ENCODE data around the gene SASH1. TPM values are rescaled to one million over a fixed set of nuclear protein-coding genes. Genes with fewer than 3 reads are reported as not detected.
"Not testable (repeated sequence)": the region's sequence is repeated elsewhere in the genome, so short reads cannot be mapped to it uniquely, and the experiment has no call there.

The SASH1 gene
- total RNA-seq, 1 experiment from 2014 or later: 8.9 TPM

DNA sequence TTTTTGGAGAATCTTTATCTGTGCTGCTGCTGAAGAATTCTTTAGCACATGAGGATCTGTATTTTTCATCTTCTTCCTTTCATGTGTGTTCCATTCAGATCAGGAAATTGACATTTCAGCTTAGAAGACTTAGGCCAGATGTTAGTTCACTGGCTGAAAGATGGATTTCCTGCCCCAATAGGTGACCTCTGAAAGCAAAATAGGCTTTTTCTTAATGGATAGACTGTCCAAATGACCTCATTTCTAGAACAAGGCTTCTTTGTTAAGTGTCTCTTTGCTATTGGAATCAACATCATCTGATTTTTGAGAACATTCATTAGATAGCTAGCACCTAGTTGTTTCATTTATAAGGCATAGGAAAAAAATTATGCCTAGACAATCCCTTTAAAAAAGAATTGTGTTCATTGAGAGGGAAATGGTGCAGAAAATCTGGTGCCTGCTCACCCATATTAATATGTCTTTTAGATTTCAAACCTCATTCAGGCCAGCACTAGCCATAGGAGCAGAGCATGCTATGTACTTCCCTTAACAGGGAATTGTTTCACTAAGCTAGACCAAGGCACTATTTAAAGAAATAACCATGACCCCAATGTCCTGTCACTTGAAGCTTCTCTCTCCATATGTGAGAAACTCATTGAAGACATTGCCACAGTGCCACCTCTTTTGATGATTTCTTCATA, 13.6 kb upstream of the SASH1 start:
- no peak for DNase-seq (ENCODE audit: low spot score)

DNA sequence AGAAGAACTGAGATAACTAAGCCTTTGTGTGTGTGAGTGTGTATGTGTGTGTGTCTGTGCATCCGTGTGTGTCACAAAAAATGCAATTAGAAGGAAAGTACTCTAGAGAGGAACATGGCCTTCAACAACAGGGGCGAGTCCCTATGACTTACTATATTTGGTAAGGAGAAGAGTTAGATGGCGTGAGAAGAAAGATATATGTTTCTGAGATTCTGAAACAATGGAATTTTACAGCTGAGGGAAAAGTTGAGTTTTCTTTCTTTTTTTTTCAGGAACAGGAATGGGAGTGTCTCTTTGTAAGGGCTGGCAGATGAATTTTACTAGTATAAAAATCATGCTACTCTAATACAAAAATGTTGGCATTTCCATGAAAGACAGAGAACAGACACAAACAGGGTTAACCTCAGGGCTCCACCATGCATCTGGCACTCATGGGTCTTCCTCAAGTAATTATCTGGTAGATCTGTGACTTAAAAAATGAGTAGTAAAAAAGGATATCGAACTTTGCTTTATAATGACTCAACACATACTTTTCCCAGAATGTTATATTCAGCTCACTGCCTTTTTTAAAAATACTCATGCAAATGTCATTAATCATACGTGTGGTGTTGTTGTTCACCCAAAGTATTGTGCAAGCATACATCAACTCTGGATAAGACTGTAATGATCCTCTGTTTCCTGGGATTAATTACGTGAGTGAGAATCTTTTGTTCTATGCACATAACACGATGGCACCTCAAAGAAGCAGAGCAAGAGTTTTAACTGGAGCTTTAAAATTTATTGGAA, 12.8 kb upstream of the SASH1 start:
- no peak for DNase-seq (ENCODE audit: low spot score)

DNA sequence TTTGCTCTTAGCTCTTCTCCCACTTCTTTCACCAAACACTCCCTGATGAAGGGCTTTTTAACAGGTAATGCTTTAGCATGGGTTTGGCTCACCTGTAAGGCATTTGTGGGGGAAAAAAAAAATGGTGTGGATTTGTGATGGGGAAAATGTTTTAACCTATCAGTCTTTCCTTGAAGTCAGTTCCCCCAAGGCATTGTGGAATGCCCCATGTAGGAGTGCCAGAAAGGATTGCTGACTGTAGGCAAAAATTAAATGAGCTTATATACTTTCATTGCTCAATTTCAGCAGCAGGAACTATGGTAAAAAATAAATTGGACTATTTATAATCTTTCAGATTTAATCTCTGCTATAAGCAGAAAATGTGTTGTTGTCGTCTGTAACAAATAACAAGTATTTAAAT, 10.6 kb upstream of the SASH1 start:
- DNase-seq (ENCODE audit: low spot score): no peak

DNA sequence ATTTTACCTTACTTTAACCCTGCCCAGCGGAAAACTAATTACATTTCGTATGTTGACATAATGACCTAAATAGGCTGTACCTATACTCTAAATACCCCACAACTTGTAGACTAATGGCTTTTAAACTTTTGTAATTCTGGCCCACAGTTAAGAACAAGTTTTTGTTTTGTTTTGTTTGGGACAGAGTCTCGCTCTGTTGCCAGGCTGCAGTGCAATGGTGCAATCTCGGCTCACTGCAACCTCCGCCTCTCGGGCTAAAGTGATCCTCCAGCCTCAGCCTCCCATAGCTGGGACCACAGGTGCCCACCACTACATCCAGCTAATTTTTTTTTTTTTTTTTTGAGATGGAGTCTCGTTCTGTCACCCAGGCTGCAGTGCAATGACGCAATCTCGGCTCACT, 5.7 kb upstream of the SASH1 start:
- no peak for DNase-seq (ENCODE audit: low spot score)

DNA sequence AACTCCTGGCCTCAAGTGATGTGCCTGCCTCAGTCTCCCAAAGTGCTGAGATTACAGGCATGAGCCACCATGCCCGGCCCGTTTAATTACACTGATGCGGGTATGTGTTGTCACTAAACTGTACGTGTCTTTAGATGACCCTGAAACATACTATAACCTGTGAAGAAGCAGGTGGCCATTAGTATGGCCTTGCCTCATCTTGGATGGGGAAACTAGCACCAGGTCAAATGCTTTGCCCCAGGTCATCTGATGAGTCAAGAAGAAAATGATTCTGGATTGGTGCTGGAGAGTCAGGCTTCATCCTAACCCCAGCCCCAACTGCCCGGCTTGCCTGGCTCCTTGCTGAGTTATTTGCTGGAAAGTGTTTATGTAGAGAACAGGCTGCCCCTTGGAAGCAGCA, 2.9 kb upstream of the SASH1 start:
- no peak for DNase-seq (ENCODE audit: low spot score)

DNA sequence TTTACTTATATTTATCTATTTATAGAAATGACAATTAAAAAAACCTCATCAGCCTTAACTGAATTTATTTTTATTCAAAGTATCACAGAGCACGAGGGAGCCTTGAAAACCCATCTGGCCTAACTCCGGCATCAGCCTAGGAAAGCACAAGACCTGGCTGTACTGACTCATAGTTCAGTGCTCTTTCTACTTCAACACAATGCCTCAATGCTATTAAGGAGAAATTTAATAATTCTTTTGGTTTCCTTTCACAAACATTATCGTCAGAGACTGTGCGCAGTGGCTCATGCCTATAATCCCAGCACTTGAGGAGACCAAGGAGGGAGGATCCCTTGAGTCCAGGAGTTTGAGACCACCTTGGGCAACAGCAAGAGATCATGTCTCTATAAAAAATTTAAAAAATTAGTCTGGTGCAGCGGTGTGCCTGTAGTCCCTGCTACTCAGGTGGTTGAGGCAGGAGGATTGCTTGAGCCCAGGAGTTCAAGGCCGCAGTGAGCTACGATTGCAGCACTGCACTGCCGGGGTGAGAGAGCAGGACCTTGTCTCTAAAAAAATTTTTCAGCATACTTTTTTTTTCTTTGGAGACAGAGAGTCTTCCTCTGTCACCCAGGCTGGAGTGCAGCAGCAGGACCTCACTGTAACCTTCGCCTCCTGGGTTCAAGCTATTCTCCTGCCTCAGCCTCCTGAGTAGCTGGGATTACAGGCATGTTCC, 1.9 kb upstream of the SASH1 start:
- DNase-seq (ENCODE audit: low spot score): no peak

DNA sequence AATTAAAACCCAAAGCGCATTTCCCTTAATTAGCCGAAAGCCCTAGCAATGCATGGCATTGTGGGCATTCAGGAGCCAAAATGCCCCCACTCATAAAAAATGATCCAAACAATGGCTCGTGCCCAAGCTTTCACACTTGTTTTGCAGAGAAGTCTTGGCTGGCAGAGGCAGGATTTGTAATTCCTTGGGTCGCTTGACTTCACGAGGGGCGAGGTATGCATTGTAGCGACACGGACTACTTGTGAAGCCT, 613 bp upstream of the SASH1 start:
- no peak for DNase-seq (ENCODE audit: low spot score)

DNA sequence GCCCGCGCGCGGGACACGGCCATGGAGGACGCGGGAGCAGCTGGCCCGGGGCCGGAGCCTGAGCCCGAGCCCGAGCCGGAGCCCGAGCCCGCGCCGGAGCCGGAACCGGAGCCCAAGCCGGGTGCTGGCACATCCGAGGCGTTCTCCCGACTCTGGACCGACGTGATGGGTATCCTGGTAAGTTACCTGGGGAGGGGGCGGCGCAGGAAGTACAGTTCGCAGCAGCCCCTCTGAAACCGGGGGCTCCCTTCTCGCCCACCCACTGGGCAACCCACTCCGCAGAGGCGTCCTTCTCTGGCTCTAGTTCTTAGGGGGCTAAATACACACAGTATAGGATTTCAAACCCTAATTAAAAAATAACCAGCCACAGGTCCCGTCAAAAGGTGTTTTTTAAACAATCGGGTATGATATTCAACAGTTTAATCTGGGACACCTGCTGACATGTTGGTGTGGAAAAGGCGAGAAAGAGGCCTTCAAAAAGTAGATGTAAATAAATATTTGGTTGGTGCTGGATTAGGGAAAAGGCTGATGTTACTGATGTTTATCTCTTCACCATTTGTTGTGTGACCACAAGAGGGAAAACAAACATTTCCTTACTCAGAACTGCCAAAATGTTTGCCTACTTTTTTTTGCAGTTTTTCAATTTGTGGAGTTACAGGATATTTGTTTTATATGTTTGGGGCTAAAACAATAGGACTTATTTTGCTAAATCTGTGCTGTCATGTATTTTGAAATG, 577 bp downstream of the SASH1 start:
- peak; percentile 55 for DNase-seq (ENCODE audit: low spot score)

DNA sequence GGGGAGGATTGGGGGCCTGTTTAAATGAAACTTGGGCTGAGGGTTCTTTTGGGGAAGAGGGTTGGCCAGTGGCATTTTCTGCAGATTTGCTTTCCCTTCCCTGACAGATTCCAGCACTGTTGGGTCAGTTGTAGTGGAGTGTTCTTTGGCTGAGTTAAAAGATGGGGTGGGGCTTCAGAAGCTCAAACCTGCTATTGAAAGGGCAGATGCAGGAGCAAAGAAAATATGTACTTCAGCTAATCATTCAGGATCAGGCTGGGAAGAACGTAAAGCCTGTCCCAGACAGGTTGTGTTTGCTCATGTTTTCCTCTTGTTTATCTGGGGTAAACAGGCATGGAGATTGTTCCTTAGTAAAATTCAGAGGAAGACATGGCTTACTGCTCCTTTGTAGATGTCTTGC, 2.5 kb downstream of the SASH1 start:
- no peak for DNase-seq (ENCODE audit: low spot score)

DNA sequence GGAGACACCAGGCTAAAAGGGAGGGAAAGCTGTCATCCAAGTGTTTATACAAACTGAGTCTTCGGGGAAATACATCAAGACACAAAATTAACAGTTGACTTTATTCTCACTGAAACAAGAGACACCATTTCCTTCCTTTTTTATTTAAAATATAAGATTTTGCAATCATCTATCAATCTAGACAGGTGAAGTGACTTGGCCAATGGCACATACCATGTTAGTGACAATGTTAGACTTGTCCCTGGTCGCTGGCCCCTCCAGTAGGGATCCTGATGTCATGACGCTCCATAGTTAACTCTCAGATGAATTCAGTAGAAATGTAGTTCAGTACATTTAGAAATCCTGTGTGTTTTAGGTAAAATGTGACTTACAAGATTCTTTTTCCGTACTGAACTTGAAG, 2.9 kb downstream of the SASH1 start:
- DNase-seq (ENCODE audit: low spot score): no peak

DNA sequence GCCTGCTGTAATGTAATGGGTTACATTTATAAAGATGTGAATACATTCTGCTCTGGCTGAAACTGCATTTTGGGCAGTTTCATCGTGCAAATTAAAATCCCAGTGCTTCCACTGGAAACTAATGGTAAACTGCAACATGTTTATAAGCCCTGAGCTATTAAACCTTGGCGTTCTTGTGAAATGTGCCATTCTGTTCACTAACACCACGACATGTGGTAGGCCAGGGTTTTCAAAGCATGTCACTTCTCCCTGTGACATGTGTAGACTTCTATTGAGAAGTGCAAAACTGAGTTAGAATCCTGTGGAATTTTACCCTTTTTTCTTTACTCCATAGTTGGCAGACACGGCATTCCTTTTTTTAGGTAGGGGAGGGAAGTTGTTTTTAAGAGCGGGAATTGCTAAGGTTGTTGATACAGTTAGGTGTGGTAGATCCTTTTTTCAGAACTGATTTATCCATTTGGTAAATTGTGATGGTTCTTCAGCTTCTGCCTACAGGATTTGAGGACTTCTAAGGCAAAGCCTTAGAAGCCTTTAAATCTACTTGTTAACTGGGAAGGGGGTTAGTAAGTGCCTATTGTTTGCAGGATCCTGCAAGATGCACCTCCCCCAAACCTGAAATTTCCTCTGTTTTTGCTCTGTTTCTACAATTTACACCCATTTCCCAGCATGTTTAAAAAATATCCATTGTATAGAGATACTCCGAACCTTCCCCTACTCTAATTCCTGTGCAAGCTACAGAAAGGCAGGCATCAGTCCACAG, 4.2 kb downstream of the SASH1 start:
- no peak for DNase-seq (ENCODE audit: low spot score)

DNA sequence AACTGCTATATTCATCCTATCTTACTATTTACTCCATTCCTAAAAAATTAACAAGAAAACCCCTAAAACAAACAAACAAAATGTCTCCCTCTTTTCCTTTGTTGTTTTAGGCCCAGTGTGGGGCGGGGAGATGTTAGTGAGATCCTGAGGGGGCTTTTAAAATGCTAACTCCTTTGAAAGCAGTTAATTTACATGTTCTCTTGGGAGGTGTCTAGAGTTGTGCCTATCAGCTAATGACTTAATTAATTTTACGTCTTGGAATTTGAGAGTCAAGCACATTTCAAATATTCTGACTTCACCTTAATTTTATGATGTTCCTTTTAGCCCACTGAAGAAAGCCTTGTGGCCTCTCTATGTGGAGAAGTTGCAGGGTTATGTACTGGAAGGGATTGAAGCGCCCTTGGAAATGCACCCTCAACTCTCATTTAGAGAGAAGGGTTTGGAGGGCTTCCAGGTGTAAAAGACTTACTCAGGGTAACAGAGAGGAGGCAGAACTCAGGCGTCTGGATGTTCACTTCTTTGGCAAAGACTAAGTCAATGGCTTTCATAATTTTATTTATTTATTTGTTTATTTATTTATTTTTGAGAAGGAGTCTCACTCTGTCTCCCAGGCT, 4.9 kb downstream of the SASH1 start:
- DNase-seq (ENCODE audit: low spot score): no peak

DNA sequence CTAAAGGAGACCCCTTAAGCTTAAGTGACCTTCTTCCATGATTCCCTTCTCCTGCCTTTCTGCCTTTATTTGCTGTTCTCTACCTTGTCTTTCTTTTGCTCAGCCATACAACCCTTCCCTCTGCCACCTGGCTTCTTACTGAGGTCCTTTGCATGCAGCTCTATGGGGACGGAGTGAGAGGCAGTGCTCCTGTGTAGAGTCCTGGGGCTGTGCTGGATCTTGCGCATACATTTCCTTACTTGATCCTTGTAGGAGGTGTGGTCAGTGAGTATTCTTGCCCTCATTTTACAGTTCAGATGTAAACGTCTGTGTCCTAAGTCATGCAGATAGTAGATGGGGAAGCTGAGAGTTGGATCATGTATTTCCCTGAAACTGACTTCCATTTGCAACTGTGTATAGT, 5.7 kb downstream of the SASH1 start:
- no peak for DNase-seq (ENCODE audit: low spot score)

DNA sequence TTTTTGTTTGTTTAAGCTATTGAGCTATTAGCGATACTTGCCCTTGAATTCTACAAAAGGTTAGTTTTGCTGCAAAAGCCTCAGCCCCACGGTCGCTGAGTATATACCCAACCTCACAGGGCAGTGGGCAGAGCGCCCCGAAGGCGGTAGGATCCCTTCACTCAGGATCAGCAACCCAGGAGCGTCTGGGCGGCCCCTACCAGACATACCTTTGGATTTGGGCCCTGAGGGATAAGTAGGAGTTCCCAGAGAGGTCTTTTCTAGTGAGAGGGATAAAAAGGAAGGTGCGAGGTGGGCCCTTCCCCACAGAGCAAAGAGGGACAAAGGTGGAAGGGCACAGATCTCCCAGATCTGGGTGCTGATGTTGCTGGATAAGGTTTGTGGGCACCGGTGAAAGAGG, 6.1 kb downstream of the SASH1 start:
- DNase-seq (ENCODE audit: low spot score): no peak

DNA sequence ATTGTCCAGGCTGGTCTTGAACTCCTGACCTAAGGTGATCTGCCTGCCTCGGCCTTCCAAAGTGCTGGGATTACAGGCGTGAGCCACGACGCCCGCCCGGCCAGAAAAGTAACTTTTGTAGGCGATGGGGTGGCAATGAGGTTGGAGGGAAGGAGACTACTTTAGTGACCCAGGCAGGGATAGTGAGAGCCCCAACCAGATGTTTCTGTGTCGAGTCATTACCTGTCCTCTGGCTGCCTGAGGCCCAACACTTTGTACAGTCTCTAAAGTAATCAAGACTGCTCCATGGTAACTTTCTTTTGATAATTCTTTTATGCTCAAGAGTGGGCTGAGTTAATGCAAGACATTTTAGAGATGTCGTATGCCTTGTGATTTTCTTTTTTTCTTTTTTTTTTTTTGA, 6.8 kb downstream of the SASH1 start:
- DNase-seq (ENCODE audit: low spot score): no peak

DNA sequence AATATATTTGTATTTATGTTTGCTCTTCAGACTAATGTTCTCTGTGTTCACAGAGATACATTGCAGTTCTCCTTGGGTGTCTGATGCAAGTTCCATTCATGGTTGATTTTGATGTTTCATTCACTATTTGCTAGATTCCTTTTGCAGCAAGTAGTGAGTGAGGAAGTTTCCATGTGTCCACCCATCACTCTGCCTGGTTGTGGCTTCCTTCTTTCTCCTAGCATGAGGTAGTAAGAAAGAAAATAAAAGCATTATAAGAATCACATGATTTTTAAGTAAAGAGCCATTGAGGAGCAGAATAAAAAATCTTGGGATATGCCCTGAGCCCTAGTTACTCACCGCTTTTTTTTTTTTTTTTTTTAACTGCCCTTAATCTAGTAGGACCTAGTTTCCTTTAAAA, 8.7 kb downstream of the SASH1 start:
- DNase-seq (ENCODE audit: low spot score): no peak

DNA sequence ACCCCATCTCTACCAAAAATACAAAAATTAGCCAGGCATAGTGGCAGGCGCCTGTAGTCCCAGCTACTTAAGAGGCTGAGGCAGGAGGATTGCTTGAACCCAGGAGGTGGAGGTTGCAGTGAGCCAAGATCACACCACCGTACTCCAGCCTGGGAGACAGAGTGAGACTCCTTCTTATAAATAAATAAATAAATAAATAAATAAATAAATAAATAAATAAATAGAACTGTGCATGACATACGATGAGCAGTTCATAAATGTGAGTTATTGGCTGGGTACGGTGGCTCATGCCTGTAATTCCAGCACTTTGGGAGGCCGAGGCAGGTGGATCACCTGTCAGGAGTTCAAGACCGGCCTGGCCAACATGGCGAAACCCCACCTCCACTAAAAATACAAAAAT, 9.8 kb downstream of the SASH1 start:
- DNase-seq (ENCODE audit: low spot score): not testable (repeated sequence)

DNA sequence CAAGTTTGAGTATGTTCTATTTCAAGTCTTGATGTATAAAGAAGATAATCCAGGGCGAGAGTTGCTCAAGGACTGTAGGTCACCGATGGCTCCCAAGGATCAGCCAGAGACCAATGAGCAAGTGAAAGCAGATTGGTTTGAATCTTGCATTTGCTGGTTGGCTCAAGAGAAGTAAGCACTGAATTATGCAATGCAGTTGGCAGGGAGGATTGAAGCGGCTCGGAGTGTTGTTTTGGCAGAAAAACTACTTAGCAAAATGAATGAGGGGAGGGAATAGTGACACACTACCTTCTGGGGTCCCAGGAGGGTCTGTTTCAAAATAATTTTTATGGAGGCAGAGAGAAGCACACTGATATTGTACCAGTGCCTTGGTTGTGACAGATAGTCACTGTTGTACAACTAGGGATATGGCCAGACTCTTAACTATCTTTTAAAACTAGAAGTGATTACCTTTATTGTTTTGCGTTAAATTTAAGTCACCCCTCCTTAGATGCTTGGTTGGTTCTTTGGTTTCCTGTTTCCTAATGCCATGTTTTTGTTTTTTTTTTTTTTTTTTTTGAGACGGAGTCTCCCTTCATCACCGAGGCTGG, 15.7 kb downstream of the SASH1 start:
- DNase-seq (ENCODE audit: low spot score): no peak

DNA sequence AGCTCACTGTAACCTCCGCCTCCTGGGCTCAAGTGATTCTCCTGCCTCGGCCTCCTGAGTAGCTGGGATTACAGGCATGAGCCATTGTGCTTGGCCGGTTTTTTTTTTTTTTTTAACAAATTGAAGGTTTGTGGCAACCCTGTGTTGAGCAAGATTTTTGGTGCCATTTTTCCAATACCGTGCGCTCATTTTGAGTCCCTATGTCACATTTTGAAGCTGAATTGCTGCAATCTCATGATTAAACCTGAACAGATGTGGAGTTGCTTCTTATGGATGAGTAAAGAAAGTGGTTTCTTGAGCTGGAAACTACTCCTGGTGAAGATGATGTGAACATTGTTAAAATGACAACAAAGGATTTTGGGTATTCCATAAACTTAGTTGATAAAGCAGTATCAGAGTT, 16.6 kb downstream of the SASH1 start:
- no peak for DNase-seq (ENCODE audit: low spot score)

DNA sequence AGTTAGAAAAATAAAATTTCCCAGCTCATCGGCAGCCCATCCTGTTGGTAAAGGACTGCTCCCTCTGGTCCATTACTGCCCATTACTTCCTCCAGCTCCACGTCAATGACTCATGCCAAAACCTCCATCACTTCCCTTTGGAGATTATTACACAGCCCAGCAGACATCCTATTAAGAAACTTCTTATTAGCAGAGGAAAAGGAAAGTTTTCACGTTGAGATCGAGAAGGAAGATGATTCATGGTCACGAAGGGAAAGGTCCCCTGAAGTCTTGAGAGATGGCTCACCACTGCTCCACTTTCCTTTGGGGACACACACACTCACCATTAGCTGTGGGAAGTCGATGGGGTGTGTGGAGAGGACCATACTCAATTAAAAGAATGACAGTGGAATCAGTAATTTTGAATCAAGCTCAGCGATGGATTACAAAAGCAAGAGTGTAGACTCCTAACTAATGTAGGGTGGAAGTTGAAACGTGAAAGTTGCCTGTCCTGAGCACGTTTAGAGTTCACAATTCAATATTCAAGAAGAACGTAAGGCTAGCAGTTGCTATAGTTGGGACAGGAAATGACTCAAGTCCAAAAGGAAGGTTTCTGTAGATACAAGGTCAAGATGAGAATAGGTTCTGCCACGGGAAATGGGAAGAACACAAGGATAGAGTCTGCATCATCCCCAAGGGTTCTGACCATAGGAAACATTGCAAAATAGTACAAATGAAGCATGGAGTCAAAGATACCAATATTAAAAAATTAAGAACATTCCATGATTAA, 21.6 kb downstream of the SASH1 start:
- DNase-seq (ENCODE audit: low spot score): peak; percentile 4
